HG03196 (cell line): Measurements from ENCODE around the gene CERK.

Source experiments
- ATAC-seq: cut with Tn5 transposase; IDR thresholded peaks from one replicate; pipeline ENCODE4 v1.9.1; 2021; ENCODE audit not compliant: unreplicated experiment

Gene CERK

GRCh38 chr22:46663436-46664100, 74.5 kb downstream of the CERK start:
- ATAC-seq: no peak

GRCh38 chr22:46663001-46663400, 75.1 kb downstream of the CERK start:
- no peak for ATAC-seq

- no peak for ATAC-seq
These were observed 75.8 kb downstream of the CERK start for GRCh38 chr22:46662226-46662625.

- ATAC-seq: no peak
These were observed 76.7 kb downstream of the CERK start for GRCh38 chr22:46661221-46661851.

- ATAC-seq: no peak
These were observed 77.3 kb downstream of the CERK start for GRCh38 chr22:46660604-46661201.

GRCh38 chr22:46659791-46660186, 78.3 kb downstream of the CERK start:
- ATAC-seq: no peak

- ATAC-seq: no peak
These were observed 78.8 kb downstream of the CERK start for GRCh38 chr22:46659059-46659790.

GRCh38 chr22:46657996-46658947, 79.8 kb downstream of the CERK start:
- no peak for ATAC-seq

- no peak for ATAC-seq
These were observed 80.4 kb downstream of the CERK start for GRCh38 chr22:46657655-46657953.

- ATAC-seq: no peak
These were observed 81.0 kb downstream of the CERK start for GRCh38 chr22:46656856-46657654.

- ATAC-seq: no peak
These were observed 82.0 kb downstream of the CERK start for GRCh38 chr22:46655861-46656608.

GRCh38 chr22:46654927-46655595, 83.0 kb downstream of the CERK start:
- no peak for ATAC-seq

- no peak for ATAC-seq
These were observed 83.6 kb downstream of the CERK start for GRCh38 chr22:46654426-46654825.

- ATAC-seq: no peak
These were observed 84.5 kb downstream of the CERK start for GRCh38 chr22:46653596-46653995.

GRCh38 chr22:46652847-46653331, 85.2 kb downstream of the CERK start:
- no peak for ATAC-seq

GRCh38 chr22:46652081-46652846, 85.8 kb downstream of the CERK start:
- no peak for ATAC-seq

- ATAC-seq: no peak
These were observed 86.7 kb downstream of the CERK start for GRCh38 chr22:46651316-46651715.
